Bronchial epithelial cell (primary cell): ENCODE results near the gene BBS7. TPM values are rescaled to one million over a fixed set of nuclear protein-coding genes. Genes with fewer than 3 reads are reported as not detected.

Source experiments
- DNase-seq: peaks from one replicate; pipeline ENCODE4 v3.0.0-alpha.2; 2010; ENCODE audit warnings: low read depth
- FAIRE-seq: peaks from 2 replicates; lab custom pipeline; 2011; peaks lifted over from hg19 to GRCh38; lab: Jason Lieb, UNC
- H3K27me3 ChIP-seq: 2 replicates; pipeline ENCODE4 v1.5.1; 2011; ENCODE audit warnings: low read length; ENCODE audit not compliant: control insufficient read depth, insufficient read depth
- H3K36me3 ChIP-seq: 2 replicates; pipeline ENCODE4 v1.5.1; 2011; ENCODE audit warnings: low read length; ENCODE audit not compliant: control insufficient read depth, insufficient read depth
- H3K4me3 ChIP-seq: 2 replicates; pipeline ENCODE4 v1.5.1; 2011; ENCODE audit warnings: mild to moderate bottlenecking, low read depth, low read length, control low read depth
- CTCF ChIP-seq: IDR thresholded peaks from 2 replicates; pipeline ENCODE4 v1.5.1; 2011; ENCODE audit warnings: mild to moderate bottlenecking, moderate library complexity, low read length, control low read depth, inconsistent platforms; ENCODE audit not compliant: insufficient read depth, severe bottlenecking
- total RNA-seq: library from RNA; depleted of rRNA; stranded (reverse); fragments of >200 nt; gene quantifications from 2 replicates; pipeline ENCODE4 v1.2.1, GENCODE V29; 2014

BBS7 gene
- total RNA-seq, 1 donor from 2014 or later: 13.4 TPM

DNA sequence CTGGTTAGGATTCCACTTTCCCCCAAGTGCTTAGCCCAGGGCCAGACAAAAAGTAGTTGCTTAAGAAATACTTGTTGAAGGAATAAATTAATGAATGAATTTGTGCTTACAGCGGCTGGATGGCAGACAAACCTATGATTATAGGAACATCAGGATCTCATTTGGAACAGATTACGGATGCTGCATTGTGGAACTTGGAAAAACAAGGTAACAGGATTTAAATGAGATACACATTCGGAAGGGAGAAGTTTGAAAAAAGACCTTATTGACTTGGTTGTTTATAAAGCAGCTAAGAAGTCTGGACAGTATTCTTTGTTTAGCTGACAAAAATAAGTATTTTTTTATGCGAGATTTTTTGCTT, 68.6 kb downstream of the BBS7 start:
- no peaks in the 10 kb centered on the region for H3K27me3 ChIP-seq
- H3K36me3 ChIP-seq: peaks cover 2% of the 10 kb centered on the region
- H3K4me3 ChIP-seq: peak overlapping the region; percentile 94
- DNase-seq (no peak), FAIRE-seq (no peak)
- no peak for TF ChIP-seq CTCF

DNA sequence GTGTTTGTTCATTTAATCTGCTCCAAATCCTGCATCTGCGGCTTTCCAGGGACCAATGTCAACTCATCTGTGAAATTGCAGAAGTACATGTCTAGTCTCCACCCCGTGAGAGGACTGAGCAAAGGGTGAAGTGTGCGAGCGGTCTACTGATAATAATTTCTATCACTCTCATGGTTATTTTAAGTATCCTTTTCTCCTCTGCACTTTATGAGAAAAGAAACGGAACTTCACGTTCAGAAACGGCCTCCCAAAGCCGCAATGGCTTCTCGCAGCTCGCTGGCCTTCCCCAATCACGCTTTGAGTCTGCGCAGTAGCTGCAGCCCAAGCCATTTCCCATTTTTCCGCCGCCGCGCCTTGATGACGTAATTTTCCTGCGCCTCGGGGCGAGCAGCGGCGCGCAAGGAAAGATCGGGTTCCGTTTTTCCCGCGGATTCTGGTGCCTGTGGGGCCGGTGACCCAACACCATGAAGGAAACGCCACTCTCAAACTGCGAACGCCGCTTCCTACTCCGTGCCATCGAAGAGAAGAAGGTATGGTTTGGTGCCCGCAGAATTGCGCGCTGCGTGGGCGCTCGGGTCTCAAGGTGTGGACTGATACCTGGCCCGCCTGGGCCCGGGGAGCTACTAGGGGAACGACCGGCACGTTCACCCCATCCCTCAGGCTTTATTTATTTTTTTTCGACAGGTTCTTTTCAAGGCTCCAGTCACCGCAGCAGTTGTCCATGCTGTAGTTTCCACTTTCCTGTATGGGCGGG, 69.1 kb downstream of the BBS7 start, which contains the start of gene EXOSC9:
Gene EXOSC9, plus strand, starts transcription at position 363 of the 754 bp plus-strand sequence. Its CDS starts 102 bp downstream, at position 465.
- Histone ChIP-seq H3K36me3 (peaks cover 2% of the 10 kb centered on the region), H3K4me3 (peak within 1 kb of the TSS; percentile 94), H3K27me3 (no peaks in the 10 kb centered on the region)
- FAIRE-seq (peak; percentile 66), DNase-seq (peak; percentile 83)
- TF ChIP-seq CTCF: no peak

- H3K27me3 ChIP-seq: no peaks in the 10 kb centered on the region
Measured at GRCh38 chr4:121800638-121800960, 69.7 kb downstream of the BBS7 start.

GRCh38 chr4:121799867-121800501, 70.3 kb downstream of the BBS7 start:
- Histone ChIP-seq H3K27me3 (no peaks in the 10 kb centered on the region), H3K36me3 (peaks cover 2% of the 10 kb centered on the region), H3K4me3 (no peak overlapping the region)
- no peak for TF ChIP-seq CTCF
- no peak for FAIRE-seq
- DNase-seq: no peak

More at GRCh38 chr4:121800638-121800960, 69.7 kb downstream of the BBS7 start:
- Histone ChIP-seq H3K36me3 (peaks cover 2% of the 10 kb centered on the region), H3K4me3 (peak overlapping the region; percentile 94)
- no peak for TF ChIP-seq CTCF
- FAIRE-seq: no peak
- no peak for DNase-seq

DNA sequence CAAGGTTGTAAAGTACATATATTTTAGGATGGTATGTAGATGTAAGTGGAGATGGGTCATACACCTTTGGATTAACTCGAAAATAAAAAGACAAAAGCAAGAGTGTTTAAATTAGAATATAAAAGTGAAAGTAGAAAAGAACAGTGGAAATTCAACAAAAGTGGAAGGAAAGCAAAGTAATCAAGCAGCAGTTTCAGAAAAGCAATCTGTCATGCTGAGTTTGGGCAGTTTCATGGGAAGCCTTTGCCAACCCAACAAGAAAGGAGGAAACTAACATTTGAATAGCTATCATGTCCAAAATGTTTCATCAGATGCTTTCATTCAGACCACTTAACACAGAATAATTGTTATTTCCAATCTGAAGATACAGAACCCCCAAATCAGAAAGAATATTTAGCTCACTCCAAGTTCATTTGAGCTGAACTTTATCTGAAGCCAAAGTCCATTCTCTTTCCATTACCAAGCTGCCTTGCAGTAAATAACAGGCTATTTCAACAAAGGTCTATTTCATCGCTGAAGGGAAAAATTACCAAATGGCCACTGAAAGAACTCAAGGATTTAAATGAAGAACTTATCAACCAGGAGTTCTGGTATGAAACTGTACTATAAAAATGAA, 71.0 kb downstream of the BBS7 start:
- no peak for DNase-seq
- Histone ChIP-seq H3K36me3 (peaks cover 2% of the 10 kb centered on the region), H3K27me3 (no peaks in the 10 kb centered on the region), H3K4me3 (no peak overlapping the region)
- TF ChIP-seq CTCF: no peak
- FAIRE-seq: no peak
